Type B pancreatic cell (in vitro differentiated cells): ENCODE results near the gene WDFY3. TPM values are rescaled to one million over a fixed set of nuclear protein-coding genes. Genes with fewer than 3 reads are reported as not detected.

Experiments
- DNase-seq: peaks from one replicate; pipeline ENCODE4 v3.0.0; 2021; ENCODE audit warnings: mixed read lengths; ENCODE audit not compliant: unreplicated experiment; ENCODE audit errors: extremely low spot score
- H3K27ac Mint-ChIP-seq: 2 replicates; pipeline ENCODE4 v1.8.0; 2021; ENCODE audit warnings: mild to moderate bottlenecking, mixed read lengths
- H3K27me3 Mint-ChIP-seq: 2 replicates; pipeline ENCODE4 v1.8.0; 2021; ENCODE audit warnings: mixed read lengths
- H3K36me3 Mint-ChIP-seq: 2 replicates; pipeline ENCODE4 v1.8.0; 2021; ENCODE audit warnings: mixed read lengths
- H3K4me1 Mint-ChIP-seq: one replicate; pipeline ENCODE4 v1.8.0; 2021; ENCODE audit warnings: mixed read lengths; ENCODE audit not compliant: unreplicated experiment
- H3K4me3 Mint-ChIP-seq: 2 replicates; pipeline ENCODE4 v1.8.0; 2021; ENCODE audit warnings: mild to moderate bottlenecking, mixed read lengths
- H3K9me3 Mint-ChIP-seq: 2 replicates; pipeline ENCODE4 v1.8.0; 2021; ENCODE audit warnings: mixed read lengths
- total RNA-seq: library from RNA; stranded (reverse); gene quantifications from 2 replicates; pipeline ENCODE4 v1.2.1, GENCODE V29; 2021; ENCODE audit warnings: low replicate concordance
- TF ChIP-seq, protein P1 (sequence below): fragments of 200-600 bp; sonication (generic); conservative IDR thresholded peaks from 2 replicates; pipeline ENCODE4 v1.5.0; 2021; ENCODE audit warnings: antibody characterized with exemption, mild to moderate bottlenecking

WDFY3 gene
- total RNA-seq, 1 donor from 2014 or later, result 79.5 TPM

DNA sequence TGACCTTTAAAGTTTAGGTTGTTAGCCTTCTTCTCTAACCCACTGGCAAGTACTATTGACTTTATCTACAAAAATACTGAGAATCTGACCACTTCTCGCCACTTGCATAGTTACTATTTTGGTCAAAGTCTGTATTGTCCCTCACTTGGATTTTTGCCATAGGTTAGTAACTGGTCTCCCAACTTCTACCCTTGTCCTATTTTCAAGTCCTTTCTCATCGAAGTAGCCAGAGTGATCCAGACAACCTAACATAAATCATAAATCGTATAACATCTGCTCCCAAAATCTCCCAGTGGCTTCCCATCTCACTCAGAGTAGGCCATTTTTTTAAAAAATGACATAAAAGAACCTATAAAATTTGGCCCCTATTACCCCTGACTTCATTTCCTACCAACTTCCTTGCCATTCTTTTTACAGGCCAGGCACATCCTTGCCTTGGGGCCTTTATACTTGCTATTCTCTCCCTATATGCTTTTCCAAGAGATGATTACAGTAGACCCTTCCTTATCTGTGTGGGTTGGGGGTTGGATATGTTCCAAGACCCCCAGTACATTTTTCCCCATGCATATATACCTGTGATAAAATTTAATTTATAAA is 29.0 kb downstream of the WDFY3 start:
- Mint-ChIP-seq H3K27me3 (no peaks in the 10 kb centered on the region), H3K4me3 (no peak overlapping the region), H3K27ac (no peak overlapping the region), H3K4me1 (peaks cover 4% of the 10 kb centered on the region), H3K9me3 (peaks cover 9% of the 10 kb centered on the region), H3K36me3 (peaks cover 16% of the 10 kb centered on the region)
- TF ChIP-seq, protein P1, sequence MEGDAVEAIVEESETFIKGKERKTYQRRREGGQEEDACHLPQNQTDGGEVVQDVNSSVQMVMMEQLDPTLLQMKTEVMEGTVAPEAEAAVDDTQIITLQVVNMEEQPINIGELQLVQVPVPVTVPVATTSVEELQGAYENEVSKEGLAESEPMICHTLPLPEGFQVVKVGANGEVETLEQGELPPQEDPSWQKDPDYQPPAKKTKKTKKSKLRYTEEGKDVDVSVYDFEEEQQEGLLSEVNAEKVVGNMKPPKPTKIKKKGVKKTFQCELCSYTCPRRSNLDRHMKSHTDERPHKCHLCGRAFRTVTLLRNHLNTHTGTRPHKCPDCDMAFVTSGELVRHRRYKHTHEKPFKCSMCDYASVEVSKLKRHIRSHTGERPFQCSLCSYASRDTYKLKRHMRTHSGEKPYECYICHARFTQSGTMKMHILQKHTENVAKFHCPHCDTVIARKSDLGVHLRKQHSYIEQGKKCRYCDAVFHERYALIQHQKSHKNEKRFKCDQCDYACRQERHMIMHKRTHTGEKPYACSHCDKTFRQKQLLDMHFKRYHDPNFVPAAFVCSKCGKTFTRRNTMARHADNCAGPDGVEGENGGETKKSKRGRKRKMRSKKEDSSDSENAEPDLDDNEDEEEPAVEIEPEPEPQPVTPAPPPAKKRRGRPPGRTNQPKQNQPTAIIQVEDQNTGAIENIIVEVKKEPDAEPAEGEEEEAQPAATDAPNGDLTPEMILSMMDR, result no peak
- no peak for DNase-seq

DNA sequence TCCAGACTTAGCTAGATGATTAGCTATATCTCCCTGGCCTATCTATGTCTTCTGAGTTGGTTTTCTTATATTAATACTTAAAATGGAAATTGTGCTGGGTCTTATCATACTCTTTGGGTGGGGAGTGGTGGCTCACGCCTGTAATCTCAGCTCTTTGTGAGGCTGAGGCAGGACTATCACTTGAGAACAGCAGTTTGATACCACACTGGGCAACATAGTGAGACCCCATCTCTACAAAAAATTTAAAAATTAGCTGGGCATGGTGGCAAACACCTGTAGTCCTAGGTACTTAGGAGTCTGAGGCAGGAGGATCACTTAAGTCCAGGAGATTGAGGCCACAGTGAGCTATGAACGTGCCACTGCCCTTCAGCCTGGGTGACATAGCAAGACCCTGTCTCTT is 30.4 kb downstream of the WDFY3 start:
- Mint-ChIP-seq H3K4me1 (peaks cover 4% of the 10 kb centered on the region), H3K27me3 (no peaks in the 10 kb centered on the region), H3K4me3 (no peak overlapping the region), H3K27ac (no peak overlapping the region), H3K36me3 (peaks cover 8% of the 10 kb centered on the region), H3K9me3 (peaks cover 4% of the 10 kb centered on the region)
- no peak for DNase-seq
- TF ChIP-seq, protein P1, result no peak

- Mint-ChIP-seq H3K27ac (no peak overlapping the region), H3K4me1 (no peaks in the 10 kb centered on the region)
- DNase-seq, result no peak
Measured at GRCh38 chr4:84932462-84932861, 34.0 kb downstream of the WDFY3 start.

DNA sequence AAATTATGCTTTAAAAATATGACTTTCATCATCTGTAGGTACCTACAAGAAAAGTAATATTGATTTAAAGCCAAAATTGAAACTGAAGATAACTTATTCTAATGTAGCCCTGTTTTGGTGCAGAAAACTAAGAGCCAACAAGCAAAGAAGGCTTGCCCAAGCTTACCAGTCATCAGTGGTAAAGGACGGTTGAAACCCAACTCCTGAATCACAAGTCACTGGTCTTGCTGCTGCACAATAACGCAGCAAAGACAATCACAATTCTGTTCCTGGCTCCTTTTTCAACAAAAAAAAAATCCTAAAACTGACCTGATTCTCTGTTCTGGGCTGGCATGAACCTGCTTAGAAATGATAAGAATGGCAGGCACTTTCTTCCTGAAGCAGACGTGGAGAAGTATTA is 34.5 kb downstream of the WDFY3 start:
- Mint-ChIP-seq H3K27ac (no peak overlapping the region), H3K27me3 (no peaks in the 10 kb centered on the region)

More at GRCh38 chr4:84932462-84932861, 34.0 kb downstream of the WDFY3 start:
- TF ChIP-seq, protein P1, result no peak
- H3K9me3 Mint-ChIP-seq, result peaks cover 4% of the 10 kb centered on the region
- H3K36me3 Mint-ChIP-seq, result peaks cover 21% of the 10 kb centered on the region
- no peaks in the 10 kb centered on the region for H3K27me3 Mint-ChIP-seq
- no peak overlapping the region for H3K4me3 Mint-ChIP-seq

DNA sequence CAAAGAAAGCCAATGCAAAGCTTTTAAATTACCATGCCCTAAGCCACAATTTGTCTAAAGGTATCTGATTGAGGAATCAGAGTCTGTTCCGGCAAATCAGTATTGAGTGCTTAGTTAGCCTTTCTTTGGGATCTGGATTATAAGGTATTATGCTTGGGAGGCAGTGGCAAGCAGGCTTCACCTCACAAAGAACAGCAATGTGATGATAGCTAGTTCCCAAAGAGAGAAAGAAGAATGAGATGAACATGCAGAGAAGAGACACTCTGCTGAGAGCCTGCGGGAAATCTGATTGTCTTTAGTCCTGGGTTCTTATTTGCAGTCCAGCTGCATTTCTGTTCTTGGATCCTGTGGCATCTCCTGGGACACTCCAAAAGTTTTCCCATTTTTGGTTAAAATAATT is 35.2 kb downstream of the WDFY3 start:
- Mint-ChIP-seq H3K4me1 (no peaks in the 10 kb centered on the region), H3K36me3 (peaks cover 22% of the 10 kb centered on the region), H3K9me3 (no peaks in the 10 kb centered on the region), H3K4me3 (no peak overlapping the region), H3K27me3 (no peaks in the 10 kb centered on the region), H3K27ac (no peak overlapping the region)
- no peak for DNase-seq
- TF ChIP-seq, protein P1, result no peak

More for the DNA sequence above, 34.5 kb downstream of the WDFY3 start:
- TF ChIP-seq, protein P1, result no peak
- peaks cover 4% of the 10 kb centered on the region for H3K9me3 Mint-ChIP-seq
- peaks cover 25% of the 10 kb centered on the region for H3K36me3 Mint-ChIP-seq
- no peaks in the 10 kb centered on the region for H3K4me1 Mint-ChIP-seq
- DNase-seq, result no peak
- H3K4me3 Mint-ChIP-seq, result no peak overlapping the region
